ENCODE results near the gene FGFR1OP2.

The FGFR1OP2 gene

DNA sequence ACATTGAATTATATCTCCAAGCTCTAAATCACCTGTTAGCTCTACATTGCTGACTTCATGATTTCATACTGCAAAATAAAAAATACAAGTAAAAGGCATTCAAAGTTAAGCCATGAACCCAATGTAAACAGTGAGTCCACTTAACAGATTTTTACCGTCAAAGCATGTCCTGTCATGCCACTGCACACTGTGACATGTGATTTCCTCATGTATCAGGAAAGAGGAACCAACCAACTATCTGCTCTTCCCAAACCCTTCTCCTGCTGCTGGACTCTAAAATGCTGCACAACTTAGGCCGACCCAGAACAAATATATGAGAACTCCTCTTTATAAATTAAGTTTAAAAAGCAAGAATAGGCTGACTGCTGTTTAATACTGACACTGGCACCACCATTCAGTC, 38.4 kb downstream of the FGFR1OP2 start:
- Mint-ChIP-seq H3K36me3 (peaks cover 16% of the 10 kb centered on the region), H3K9me3 (no peaks in the 10 kb centered on the region), H3K4me1 (peaks cover 13% of the 10 kb centered on the region), H3K27ac (no peak overlapping the region), H3K4me3 (no peak overlapping the region), H3K27me3 (no peaks in the 10 kb centered on the region)

DNA sequence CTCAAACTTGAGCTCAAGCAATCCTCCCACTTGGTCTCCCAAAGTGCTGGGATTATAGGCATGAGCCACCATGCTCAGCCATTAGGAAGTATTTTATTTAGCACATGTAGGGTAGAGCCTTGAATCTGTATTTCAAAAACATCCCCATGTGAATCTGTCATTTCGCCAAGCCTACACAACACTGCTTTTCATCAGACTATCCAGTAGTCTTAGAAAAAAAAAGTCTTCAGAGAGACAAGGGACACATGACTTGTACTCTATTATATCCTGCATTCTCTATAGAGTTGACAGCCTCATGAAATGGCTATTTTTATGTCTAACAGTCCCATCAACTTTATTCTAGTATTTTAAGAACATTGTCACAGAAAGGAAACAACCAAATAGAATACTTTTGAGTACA, 40.5 kb downstream of the FGFR1OP2 start:
- no peak overlapping the region for H3K27ac Mint-ChIP-seq

DNA sequence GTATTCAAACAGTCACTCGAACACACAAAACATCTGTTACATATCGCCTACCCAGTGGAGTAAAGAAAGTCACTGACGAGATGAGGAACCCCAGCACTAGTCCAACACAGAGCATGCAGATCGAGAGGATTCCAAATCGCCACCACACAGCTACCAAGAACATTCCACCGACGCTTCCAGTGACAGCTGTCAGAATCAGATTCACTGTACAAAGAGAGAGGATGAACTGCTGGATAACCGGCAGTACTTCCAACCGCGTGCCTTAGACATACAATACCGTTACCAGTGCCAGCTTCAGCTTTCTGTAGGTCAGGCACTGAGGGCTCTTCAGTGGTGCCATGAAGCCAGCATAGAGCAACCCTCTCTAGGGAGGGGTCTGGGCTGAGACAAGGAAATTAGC, 41.5 kb downstream of the FGFR1OP2 start:
- H3K4me3 Mint-ChIP-seq = no peak overlapping the region
- no peak overlapping the region for H3K27ac Mint-ChIP-seq
- no peaks in the 10 kb centered on the region for H3K9me3 Mint-ChIP-seq
- H3K27me3 Mint-ChIP-seq = no peaks in the 10 kb centered on the region
- H3K36me3 Mint-ChIP-seq = peaks cover 19% of the 10 kb centered on the region
- H3K4me1 Mint-ChIP-seq = no peaks in the 10 kb centered on the region

More for the DNA sequence above, 40.5 kb downstream of the FGFR1OP2 start:
- Mint-ChIP-seq H3K4me3 (no peak overlapping the region), H3K36me3 (peaks cover 23% of the 10 kb centered on the region), H3K4me1 (peaks cover 4% of the 10 kb centered on the region), H3K9me3 (no peaks in the 10 kb centered on the region), H3K27me3 (no peaks in the 10 kb centered on the region)

DNA sequence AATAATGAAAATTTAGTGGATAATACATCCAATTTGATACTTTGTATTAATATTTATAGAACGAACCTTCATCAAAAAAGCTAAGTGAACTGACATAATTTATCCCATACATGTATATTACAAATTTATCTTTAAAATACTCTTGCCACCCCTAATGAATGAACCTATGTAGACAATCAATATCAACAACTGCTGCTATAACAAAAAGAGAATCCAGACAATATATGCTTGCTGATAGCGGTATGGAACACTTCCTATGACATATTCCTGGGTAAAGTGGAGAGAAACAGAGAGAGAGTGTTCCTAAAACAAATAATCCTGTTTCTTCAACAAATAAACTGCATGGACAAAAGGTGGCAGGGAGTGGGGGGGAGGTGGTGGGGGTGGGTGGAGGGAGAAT, 44.6 kb downstream of the FGFR1OP2 start:
- no peaks in the 10 kb centered on the region for H3K4me1 Mint-ChIP-seq
- peaks cover 32% of the 10 kb centered on the region for H3K36me3 Mint-ChIP-seq
- H3K27me3 Mint-ChIP-seq = no peaks in the 10 kb centered on the region
- no peaks in the 10 kb centered on the region for H3K9me3 Mint-ChIP-seq
- H3K4me3 Mint-ChIP-seq = no peak overlapping the region
- no peak overlapping the region for H3K27ac Mint-ChIP-seq

DNA sequence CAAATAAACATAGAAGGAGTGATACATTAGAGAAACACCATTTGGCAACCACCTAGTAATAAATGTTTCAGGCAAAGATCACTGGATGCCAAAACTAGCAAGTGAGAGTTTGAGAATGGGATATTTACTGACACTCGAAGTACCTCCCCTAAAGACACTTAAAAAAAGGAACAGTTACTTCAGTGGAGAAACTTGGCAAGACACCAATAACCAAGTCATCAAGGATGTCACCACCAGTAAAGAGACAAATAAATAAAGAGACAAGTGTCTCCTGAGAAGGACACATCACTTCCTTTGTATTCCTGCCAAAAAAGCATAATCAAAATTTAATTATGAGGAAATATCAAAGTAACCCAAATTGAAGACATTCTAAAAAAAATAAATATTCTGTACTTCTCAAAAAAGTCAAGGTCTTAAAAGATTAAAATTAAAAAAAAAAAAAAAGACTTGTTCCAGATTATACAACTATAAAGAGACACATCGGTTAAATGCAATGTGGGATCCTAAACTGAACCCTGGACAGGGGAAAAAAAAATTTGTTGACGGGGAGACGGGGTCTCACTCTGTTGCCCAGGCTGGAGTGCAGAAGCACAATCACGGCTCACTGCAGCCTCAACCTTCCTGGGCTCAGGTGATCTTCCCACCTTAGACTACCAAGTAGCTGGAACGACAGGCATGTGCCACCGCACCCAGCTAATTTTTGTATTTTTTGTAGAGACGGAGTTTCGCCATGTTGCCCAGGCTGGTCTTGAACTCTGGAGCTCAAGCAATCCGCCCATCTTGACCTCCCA, 49.6 kb downstream of the FGFR1OP2 start:
- H3K27ac Mint-ChIP-seq = no peak overlapping the region
- peaks cover 31% of the 10 kb centered on the region for H3K36me3 Mint-ChIP-seq
- no peaks in the 10 kb centered on the region for H3K9me3 Mint-ChIP-seq
- no peak overlapping the region for H3K4me3 Mint-ChIP-seq
- no peaks in the 10 kb centered on the region for H3K27me3 Mint-ChIP-seq
- H3K4me1 Mint-ChIP-seq = no peaks in the 10 kb centered on the region

DNA sequence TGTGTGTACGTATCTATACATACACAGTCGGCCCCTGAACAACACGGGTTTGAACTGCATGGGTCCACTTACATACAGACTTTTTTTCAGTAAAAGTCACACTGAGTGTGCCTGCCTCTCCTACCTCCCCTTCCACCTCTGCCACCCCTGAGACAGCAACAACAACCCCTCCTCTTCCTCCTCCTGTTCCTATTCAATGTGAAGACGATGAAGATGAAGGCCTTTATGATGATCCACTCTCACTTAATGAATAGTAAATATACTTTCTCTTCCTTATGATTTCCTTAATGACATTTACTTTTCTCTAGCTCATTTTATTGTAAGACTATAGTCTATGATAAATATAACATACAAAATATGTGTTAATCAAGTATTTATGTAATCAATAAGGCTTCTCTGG, 50.4 kb downstream of the FGFR1OP2 start:
- H3K4me1 Mint-ChIP-seq = no peaks in the 10 kb centered on the region
- H3K9me3 Mint-ChIP-seq = no peaks in the 10 kb centered on the region
- no peak overlapping the region for H3K4me3 Mint-ChIP-seq
- peaks cover 27% of the 10 kb centered on the region for H3K36me3 Mint-ChIP-seq
- H3K27me3 Mint-ChIP-seq = no peaks in the 10 kb centered on the region
- no peak overlapping the region for H3K27ac Mint-ChIP-seq

DNA sequence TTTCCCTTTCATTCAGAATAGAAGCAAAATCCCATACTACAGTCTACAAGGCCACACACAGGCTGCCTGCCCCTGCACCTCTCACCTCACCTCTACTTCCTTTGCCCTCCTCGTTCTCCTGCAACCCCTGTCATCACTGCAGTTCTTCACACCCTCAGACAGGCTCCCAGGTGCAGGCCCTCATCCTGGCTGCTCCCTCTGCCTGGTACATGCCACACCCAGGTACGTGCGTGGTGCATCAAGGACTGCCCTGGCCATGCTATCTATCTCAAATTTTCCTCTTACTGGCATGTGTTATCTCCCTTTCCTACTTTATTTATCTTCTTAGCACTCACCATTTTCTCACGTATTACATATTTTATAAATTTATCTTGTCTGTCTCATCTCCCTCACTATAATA, 51.6 kb downstream of the FGFR1OP2 start:
- Mint-ChIP-seq H3K4me3 (no peak overlapping the region), H3K27me3 (no peaks in the 10 kb centered on the region), H3K4me1 (no peaks in the 10 kb centered on the region), H3K9me3 (no peaks in the 10 kb centered on the region), H3K36me3 (peaks cover 26% of the 10 kb centered on the region), H3K27ac (no peak overlapping the region)

DNA sequence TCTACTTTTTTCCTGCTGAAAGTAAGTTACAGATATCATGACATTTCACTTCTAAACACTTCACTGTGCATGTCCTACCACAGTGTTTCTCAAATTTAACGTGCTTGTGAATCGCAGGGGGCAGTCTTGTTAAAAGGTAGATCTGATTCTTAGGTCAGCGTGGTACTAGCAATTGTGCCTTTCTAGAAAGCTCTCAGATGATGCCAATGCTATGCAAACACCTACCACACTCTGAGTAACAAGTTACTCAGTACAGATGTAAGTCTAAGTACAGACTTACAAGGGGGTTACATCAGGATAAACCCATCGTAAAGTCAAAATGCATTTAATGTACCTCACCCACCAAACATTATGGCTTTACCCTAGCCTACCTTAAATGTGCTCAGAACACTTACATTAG, 53.6 kb downstream of the FGFR1OP2 start:
- H3K4me1 Mint-ChIP-seq = no peaks in the 10 kb centered on the region
- peaks cover 22% of the 10 kb centered on the region for H3K36me3 Mint-ChIP-seq
- H3K27me3 Mint-ChIP-seq = no peaks in the 10 kb centered on the region
- no peak overlapping the region for H3K27ac Mint-ChIP-seq
- no peak overlapping the region for H3K4me3 Mint-ChIP-seq
- no peaks in the 10 kb centered on the region for H3K9me3 Mint-ChIP-seq

DNA sequence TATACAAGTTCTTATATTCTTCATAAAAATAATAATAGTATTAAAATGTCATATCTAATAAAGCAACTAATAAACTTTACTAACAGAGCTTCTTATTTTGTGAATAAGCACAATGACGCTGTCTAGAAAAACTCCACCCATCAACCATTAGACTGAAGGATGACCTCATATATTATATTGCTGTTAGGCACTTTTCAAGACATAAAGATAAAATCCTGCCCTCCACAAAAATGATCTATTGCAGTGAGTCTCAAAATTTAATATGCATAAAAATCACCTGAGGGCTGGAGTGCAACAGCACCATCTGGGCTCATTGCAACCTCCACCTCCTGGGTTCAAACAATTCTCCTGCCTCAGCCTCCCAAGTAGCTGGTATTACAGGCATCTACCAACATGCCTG, 55.8 kb downstream of the FGFR1OP2 start:
- Mint-ChIP-seq H3K4me3 (no peak overlapping the region), H3K4me1 (peaks cover 4% of the 10 kb centered on the region), H3K9me3 (no peaks in the 10 kb centered on the region), H3K27me3 (no peaks in the 10 kb centered on the region), H3K27ac (no peak overlapping the region), H3K36me3 (peaks cover 21% of the 10 kb centered on the region)

DNA sequence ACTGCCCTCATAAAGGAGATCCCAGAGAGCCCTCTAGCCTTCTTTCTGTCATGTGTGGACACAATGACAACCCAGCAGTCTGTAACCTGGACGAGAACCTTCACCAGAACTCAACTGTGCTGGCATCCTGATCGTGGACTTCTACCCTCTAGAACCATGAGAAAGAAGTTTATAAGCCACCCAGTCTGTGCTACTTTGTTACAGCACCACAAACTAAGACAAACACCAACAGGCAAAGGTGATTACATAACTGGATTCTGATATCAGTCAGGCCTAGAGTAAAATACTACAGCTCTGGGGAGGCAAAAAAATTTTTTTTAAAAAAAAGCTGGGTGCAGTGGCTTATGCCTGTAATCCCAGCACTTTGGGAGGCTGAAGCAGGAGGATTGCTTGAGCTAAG, 57.4 kb downstream of the FGFR1OP2 start:
- H3K4me1 Mint-ChIP-seq = peaks cover 4% of the 10 kb centered on the region
- no peak overlapping the region for H3K27ac Mint-ChIP-seq
- peaks cover 22% of the 10 kb centered on the region for H3K36me3 Mint-ChIP-seq
- no peaks in the 10 kb centered on the region for H3K9me3 Mint-ChIP-seq
- H3K27me3 Mint-ChIP-seq = no peaks in the 10 kb centered on the region
- no peak overlapping the region for H3K4me3 Mint-ChIP-seq

DNA sequence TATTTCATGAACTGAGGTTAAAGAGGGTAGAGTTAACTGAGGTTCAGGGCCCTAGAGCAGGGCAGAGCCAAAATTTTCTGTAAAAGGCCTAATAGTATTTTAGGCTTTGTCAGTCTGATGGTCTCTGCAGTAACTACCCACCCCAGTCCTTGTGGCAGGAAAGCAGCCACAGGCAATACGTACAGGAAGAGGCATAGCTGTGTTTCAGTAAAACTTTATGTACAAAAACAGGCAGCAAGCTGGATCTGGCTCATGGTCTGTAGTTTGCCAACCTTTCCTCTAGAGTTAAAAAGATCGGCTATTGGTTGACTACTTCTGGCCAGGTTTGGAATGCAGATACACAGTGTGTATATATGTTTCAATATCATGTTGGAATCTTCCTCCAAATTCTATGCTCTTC, 58.7 kb downstream of the FGFR1OP2 start:
- Mint-ChIP-seq H3K4me3 (no peak overlapping the region), H3K27me3 (no peaks in the 10 kb centered on the region), H3K36me3 (peaks cover 22% of the 10 kb centered on the region), H3K27ac (no peak overlapping the region), H3K4me1 (peaks cover 4% of the 10 kb centered on the region), H3K9me3 (no peaks in the 10 kb centered on the region)

DNA sequence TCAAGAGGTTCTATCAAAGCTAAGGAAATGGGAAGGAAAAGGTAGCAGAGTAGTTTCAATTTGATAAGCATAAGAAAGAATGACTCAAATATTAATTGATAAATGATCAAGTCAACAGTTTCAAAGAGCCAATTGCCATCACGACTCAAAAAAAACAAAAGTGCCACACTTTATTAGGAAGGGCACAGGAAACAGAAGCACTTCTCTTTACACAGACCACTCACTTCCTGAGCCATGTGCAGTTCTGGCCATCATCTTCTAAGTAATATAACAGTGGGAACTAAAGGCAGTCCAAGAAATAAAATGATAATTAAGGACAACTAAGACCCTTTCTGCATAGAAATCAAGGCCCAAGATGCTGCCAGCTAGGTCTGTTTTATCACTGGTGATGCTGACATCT, 62.7 kb downstream of the FGFR1OP2 start:
- no peak overlapping the region for H3K27ac Mint-ChIP-seq
- no peaks in the 10 kb centered on the region for H3K27me3 Mint-ChIP-seq
- H3K4me1 Mint-ChIP-seq = peaks cover 16% of the 10 kb centered on the region
- H3K9me3 Mint-ChIP-seq = no peaks in the 10 kb centered on the region
- H3K4me3 Mint-ChIP-seq = no peak overlapping the region
- H3K36me3 Mint-ChIP-seq = peaks cover 17% of the 10 kb centered on the region

DNA sequence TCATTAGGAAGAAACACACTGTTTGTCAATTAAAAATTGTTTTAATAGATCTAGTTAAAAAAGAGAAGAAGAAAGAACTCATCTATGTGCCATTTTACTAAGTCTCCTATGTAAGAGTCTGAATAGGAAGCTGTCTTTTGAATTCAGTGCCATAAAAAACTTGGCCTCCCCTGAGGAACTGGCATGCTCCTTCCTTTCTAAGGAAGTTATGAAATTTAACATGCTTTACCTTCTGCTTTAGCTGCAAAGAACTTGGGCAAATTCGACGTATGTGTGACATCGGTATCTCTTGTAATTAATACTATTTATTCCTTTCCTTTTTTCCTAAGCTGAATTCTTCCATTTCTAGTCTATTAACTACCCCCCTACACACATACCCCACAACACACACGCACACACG, 63.4 kb downstream of the FGFR1OP2 start:
- no peak overlapping the region for H3K27ac Mint-ChIP-seq
- no peak overlapping the region for H3K4me3 Mint-ChIP-seq
- no peaks in the 10 kb centered on the region for H3K9me3 Mint-ChIP-seq
- peaks cover 16% of the 10 kb centered on the region for H3K4me1 Mint-ChIP-seq
- H3K27me3 Mint-ChIP-seq = no peaks in the 10 kb centered on the region
- H3K36me3 Mint-ChIP-seq = peaks cover 17% of the 10 kb centered on the region

DNA sequence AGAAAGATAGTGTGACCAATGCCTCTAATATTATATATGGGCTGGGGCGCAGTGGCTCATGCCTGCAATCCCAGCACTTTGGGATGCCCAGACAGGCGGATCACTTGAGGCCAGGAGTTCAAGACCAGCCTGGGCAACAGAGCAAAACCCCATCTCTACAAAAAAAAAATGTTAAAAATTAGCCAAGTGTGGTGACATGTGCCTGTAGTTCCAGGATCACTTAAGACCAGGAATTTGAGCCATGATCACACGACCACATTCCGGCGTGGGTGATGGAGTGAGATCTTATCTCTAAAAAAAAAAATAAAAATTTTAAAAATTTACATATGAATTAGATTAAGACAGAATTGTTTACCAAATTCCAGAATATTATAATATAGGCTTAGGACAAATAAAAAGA, 63.9 kb downstream of the FGFR1OP2 start:
- Mint-ChIP-seq H3K9me3 (no peaks in the 10 kb centered on the region), H3K4me1 (peaks cover 16% of the 10 kb centered on the region), H3K27me3 (no peaks in the 10 kb centered on the region), H3K36me3 (peaks cover 17% of the 10 kb centered on the region), H3K27ac (no peak overlapping the region), H3K4me3 (no peak overlapping the region)

DNA sequence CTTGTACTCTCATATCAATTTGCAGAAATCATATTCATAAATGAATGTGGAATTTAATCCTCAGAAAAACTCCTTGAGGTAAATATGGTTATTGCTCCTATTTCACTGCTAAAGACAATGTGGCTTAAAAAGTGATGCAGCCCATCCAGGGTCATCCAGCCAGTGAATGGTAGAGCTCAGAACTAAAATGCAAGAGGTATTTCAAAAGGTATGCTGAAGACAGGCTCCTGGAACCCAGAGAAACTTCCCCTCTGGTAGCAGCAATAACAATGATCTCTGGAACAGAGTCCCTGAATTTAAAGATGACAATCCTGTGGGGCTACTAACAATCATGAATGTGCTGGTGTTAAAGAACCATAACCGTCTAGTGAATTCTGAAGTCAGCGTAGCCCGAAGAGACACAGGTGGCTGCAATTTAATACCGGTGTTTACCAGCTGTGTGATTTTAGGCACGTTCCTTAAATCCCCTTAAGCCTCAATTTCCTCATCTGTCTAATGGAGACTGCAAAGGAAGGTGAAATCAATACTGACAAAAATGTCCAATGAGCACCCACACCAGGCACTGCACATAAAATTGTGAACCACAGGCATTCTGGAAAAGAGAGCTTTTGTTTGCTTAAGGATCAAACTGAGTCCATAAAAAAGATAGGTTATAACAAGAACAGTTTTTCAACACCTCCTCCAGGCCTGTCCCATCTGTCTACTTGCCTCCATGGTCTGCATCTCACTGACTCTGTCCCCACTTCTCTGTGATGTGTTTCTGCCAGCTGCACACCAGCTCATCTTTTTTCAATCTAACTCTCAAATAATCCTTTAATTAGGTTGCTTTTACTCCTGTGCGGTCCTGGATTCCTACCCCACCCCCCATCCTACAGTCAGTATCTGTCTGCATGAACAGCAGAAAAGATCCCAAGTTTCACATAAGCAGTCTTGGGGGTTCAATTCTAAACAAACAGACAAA, 65.4 kb downstream of the FGFR1OP2 start:
- Mint-ChIP-seq H3K27ac (no peak overlapping the region), H3K4me1 (peaks cover 19% of the 10 kb centered on the region), H3K9me3 (no peaks in the 10 kb centered on the region), H3K27me3 (no peaks in the 10 kb centered on the region), H3K4me3 (no peak overlapping the region), H3K36me3 (peaks cover 11% of the 10 kb centered on the region)

DNA sequence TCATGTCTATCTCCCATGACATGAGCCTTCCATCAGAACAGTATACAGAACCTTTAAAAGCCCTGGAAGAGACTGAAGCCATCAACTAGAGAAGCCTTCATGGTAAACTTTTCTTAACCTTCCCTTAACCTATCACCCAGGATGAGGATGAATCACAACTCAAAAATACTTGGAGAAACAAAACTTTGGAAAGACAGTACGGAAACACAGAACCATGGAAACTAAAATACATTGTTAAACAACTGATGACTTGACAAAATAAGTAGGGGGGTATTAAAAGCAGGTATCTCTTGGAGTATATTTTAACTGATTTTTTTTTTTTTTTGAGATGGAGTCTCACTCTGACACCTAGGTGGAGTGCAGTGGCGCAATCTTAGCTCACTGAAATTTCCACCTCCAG, 67.2 kb downstream of the FGFR1OP2 start:
- Mint-ChIP-seq H3K36me3 (peaks cover 7% of the 10 kb centered on the region), H3K4me1 (peaks cover 25% of the 10 kb centered on the region), H3K27ac (no peak overlapping the region), H3K9me3 (no peaks in the 10 kb centered on the region), H3K27me3 (no peaks in the 10 kb centered on the region), H3K4me3 (no peak overlapping the region)
